PC-3 (cell line): ENCODE results near the gene UNC5C. TPM values are rescaled to one million over a fixed set of nuclear protein-coding genes. Genes with fewer than 3 reads are reported as not detected.

ENCODE experiments used
- ATAC-seq: fragments of 200-7000 bp; cut with Tn5 transposase; 2 replicates; pipeline ENCODE4 v1.9.1; 2020; ENCODE audit warnings: mild to moderate bottlenecking, moderate library complexity
- BruUV-seq: library from RNA; stranded (reverse); fragments of 400-500 nt; replicated peaks from 2 replicates; lab custom pipeline; 2021; lab: Mats Ljungman, UMichigan
- CTCF ChIA-PET: fragments of 300-600 bp; sonication (Branson Sonifier 250); formaldehyde crosslinking; loops from one replicate; lab custom pipeline; 2022; ENCODE audit warnings: antibody characterized with exemption; lab: Charles Lee
- POLR2A ChIA-PET: fragments of 300-600 bp; sonication (Branson Sonifier 250); formaldehyde crosslinking; loops from one replicate; lab custom pipeline; 2022; ENCODE audit warnings: antibody characterized with exemption; ENCODE audit not compliant: unreplicated experiment; lab: Charles Lee
- DNase-seq: peaks from one replicate; pipeline ENCODE4 v3.0.0-alpha.2; 2015
- H2AFZ ChIP-seq: fragments of 300-600 bp; sonication (generic); 2 replicates; pipeline ENCODE4 v1.6.0; 2016; ENCODE audit warnings: antibody characterized with exemption, low read length
- H3F3A ChIP-seq: fragments of 300-600 bp; sonication (generic); one replicate; pipeline ENCODE4 v1.6.0; 2017; ENCODE audit warnings: antibody characterized with exemption, low read length, control low read depth, mild to moderate bottlenecking; ENCODE audit not compliant: unreplicated experiment
- H3K27ac ChIP-seq: fragments of 300-600 bp; sonication (generic); 2 replicates; pipeline ENCODE4 v1.5.1; 2016; ENCODE audit warnings: mild to moderate bottlenecking, low read length
- H3K27me3 ChIP-seq: fragments of 300-600 bp; sonication (generic); 2 replicates; pipeline ENCODE4 v1.6.1; 2016; ENCODE audit warnings: low read length, mixed read lengths
- H3K36me3 ChIP-seq: fragments of 300-600 bp; sonication (generic); 2 replicates; pipeline ENCODE4 v1.6.1; 2016; ENCODE audit warnings: low read depth, mixed run types, low read length, mixed read lengths
- H3K4me1 ChIP-seq: fragments of 300-600 bp; sonication (generic); 2 replicates; pipeline ENCODE4 v1.5.1; 2016; ENCODE audit warnings: low read length; ENCODE audit not compliant: insufficient read depth
- H3K4me2 ChIP-seq: fragments of 300-600 bp; sonication (generic); 2 replicates; pipeline ENCODE4 v1.6.0; 2016; ENCODE audit warnings: low read length
- H3K4me3 ChIP-seq: fragments of 300-600 bp; sonication (generic); 2 replicates; pipeline ENCODE4 v1.5.1; 2016; ENCODE audit warnings: mild to moderate bottlenecking, low read length, mixed read lengths
- H3K79me2 ChIP-seq: fragments of 300-600 bp; sonication (generic); 2 replicates; pipeline ENCODE4 v1.6.1; 2017; ENCODE audit warnings: low read length, mixed read lengths
- H3K9ac ChIP-seq: fragments of 300-600 bp; sonication (generic); 2 replicates; pipeline ENCODE4 v1.6.0; 2016; ENCODE audit warnings: mild to moderate bottlenecking, low read length
- H3K9me2 ChIP-seq: fragments of 300-600 bp; sonication (generic); replicated peaks from 2 replicates; pipeline ENCODE4 v1.6.1; 2016; ENCODE audit warnings: mixed run types, low read length, mixed read lengths
- H3K9me3 ChIP-seq: fragments of 300-600 bp; sonication (generic); 2 replicates; pipeline ENCODE4 v1.6.1; 2016; ENCODE audit warnings: low read length, mixed read lengths
- H4K20me1 ChIP-seq: fragments of 300-600 bp; sonication (generic); 2 replicates; pipeline ENCODE4 v1.6.1; 2016; ENCODE audit warnings: low read length, mixed read lengths
- CTCF ChIP-seq: fragments of 300-600 bp; sonication (generic); conservative IDR thresholded peaks from 2 replicates; pipeline ENCODE4 v1.5.1; 2017; ENCODE audit warnings: antibody characterized with exemption, low read depth, mild to moderate bottlenecking, low read length
- EZH2 ChIP-seq: fragments of 300-600 bp; sonication (generic); IDR thresholded peaks from one replicate; pipeline ENCODE4 v1.6.1; 2017; ENCODE audit warnings: antibody characterized with exemption, mild to moderate bottlenecking, low read length; ENCODE audit not compliant: unreplicated experiment
- EZH2phosphoT487 ChIP-seq: fragments of 300-600 bp; sonication (generic); IDR thresholded peaks from 2 replicates; pipeline ENCODE4 v1.6.1; 2018; ENCODE audit warnings: mild to moderate bottlenecking, antibody characterized with exemption, low read length, borderline replicate concordance
- intact Hi-C: fragments of 100-400 bp; cut with micrococcal nuclease; formaldehyde crosslinking; loops from 2 replicates; pipeline ENCODE4 v1.9.0; 2023
- total RNA-seq: library from RNA; depleted of rRNA; stranded (reverse); fragments of >200 nt; gene quantifications from 2 replicates; pipeline ENCODE4 v1.2.3, GENCODE V29; 2014

Gene UNC5C
- total RNA-seq, 1 experiment from 2014 or later = not detected

- Histone ChIP-seq H3K4me3 (no peak overlapping the region), H2AFZ (no peak overlapping the region), H3K36me3 (no peaks in the 10 kb centered on the region), H3F3A (no peaks in the 10 kb centered on the region), H3K4me2 (no peak overlapping the region), H3K79me2 (no peaks in the 10 kb centered on the region), H3K9me3 (no peaks in the 10 kb centered on the region), H3K27ac (no peak overlapping the region), H4K20me1 (no peaks in the 10 kb centered on the region), H3K4me1 (no peaks in the 10 kb centered on the region), H3K9ac (no peak overlapping the region), H3K27me3 (no peaks in the 10 kb centered on the region), H3K9me2 (no peaks in the 10 kb centered on the region)
- DNase-seq = no peak
- TF ChIP-seq CTCF (no peak), EZH2 (no peak), EZH2phosphoT487 (no peak)
- BruUV-seq = no TSS peak
- ChIA-PET CTCF (no interaction called here), POLR2A (no interaction called here)
- ATAC-seq = no peak
- intact Hi-C loops = no loop called here
Measured at GRCh38 chr4:95594013-95594412, 45.2 kb upstream of the UNC5C start.

- H3K4me2 ChIP-seq = no peak overlapping the region
- H3F3A ChIP-seq = no peaks in the 10 kb centered on the region
- no peaks in the 10 kb centered on the region for H3K9me2 ChIP-seq
- no peaks in the 10 kb centered on the region for H3K36me3 ChIP-seq
- H3K27ac ChIP-seq = no peak overlapping the region
- POLR2A ChIA-PET = no interaction called here
- H3K9me3 ChIP-seq = no peaks in the 10 kb centered on the region
- TF ChIP-seq CTCF (no peak), EZH2phosphoT487 (no peak), EZH2 (no peak)
- H3K9ac ChIP-seq = no peak overlapping the region
- CTCF ChIA-PET = no interaction called here
- BruUV-seq = no TSS peak
- intact Hi-C loops = no loop called here
- no peak; the same call in 1 of the 2 replicates for ATAC-seq
- no peaks in the 10 kb centered on the region for H3K79me2 ChIP-seq
- no peaks in the 10 kb centered on the region for H4K20me1 ChIP-seq
- H3K4me3 ChIP-seq = no peak overlapping the region
- H3K27me3 ChIP-seq = no peaks in the 10 kb centered on the region
- H3K4me1 ChIP-seq = no peaks in the 10 kb centered on the region
- DNase-seq = no peak
- no peak overlapping the region for H2AFZ ChIP-seq
Measured at GRCh38 chr4:95591278-95591677, 42.5 kb upstream of the UNC5C start.

GRCh38 chr4:95590615-95591014, 41.8 kb upstream of the UNC5C start:
- H3K9me3 ChIP-seq = no peaks in the 10 kb centered on the region
- no peaks in the 10 kb centered on the region for H3K27me3 ChIP-seq
- ChIA-PET CTCF (no interaction called here), POLR2A (no interaction called here)
- no peaks in the 10 kb centered on the region for H3K36me3 ChIP-seq
- no peak overlapping the region for H3K4me2 ChIP-seq
- no peak overlapping the region for H3K4me3 ChIP-seq
- H3K4me1 ChIP-seq = peaks cover 6% of the 10 kb centered on the region
- no peak for DNase-seq
- BruUV-seq = no TSS peak
- no peak overlapping the region for H3K27ac ChIP-seq
- no peak for ATAC-seq
- TF ChIP-seq EZH2 (no peak), CTCF (no peak), EZH2phosphoT487 (no peak)
- no peak overlapping the region for H2AFZ ChIP-seq
- no peak overlapping the region for H3K9ac ChIP-seq
- no peaks in the 10 kb centered on the region for H3F3A ChIP-seq
- no peaks in the 10 kb centered on the region for H3K79me2 ChIP-seq
- H3K9me2 ChIP-seq = no peaks in the 10 kb centered on the region
- H4K20me1 ChIP-seq = no peaks in the 10 kb centered on the region
- intact Hi-C loops = no loop called here
